Activated gamma-delta T cell (primary cell): ENCODE data around the gene GRIK1.

Experiments used
- DNase-seq: peaks from one replicate; lab custom pipeline; 2025; lab: John Stamatoyannopoulos, UW

Gene GRIK1

DNA sequence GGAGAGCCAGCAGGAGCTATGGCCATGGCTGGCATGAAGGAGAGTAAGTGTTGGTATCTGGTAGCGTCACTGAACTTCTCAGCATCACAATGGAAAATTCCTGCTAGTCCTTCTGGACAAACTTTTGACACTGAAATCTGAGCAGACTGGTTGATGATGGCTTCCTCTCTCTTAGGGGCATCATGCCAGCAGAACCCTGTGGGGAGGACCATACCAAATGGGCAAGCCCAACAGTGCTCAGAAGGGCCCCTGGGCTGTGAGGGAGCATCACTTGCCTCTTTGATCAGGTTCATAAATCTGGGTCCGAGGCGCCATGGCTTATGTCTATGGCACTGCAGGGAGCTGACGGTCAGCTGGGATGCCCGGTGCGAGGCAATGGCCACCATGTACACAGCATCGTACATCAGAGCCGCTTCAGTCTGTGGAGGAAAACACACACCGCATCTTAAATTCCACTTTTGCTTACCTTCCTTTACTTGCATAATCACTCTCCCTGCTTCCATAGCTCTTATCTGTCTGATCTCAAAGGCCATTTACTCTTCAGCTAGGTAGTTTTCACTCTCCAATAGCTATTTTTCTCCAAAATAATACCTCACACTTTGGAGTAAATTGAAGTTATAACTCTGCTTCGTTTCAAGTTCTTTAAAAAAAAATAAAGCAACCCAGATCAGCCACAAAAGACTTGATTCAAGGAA, 297.1 kb downstream of the GRIK1 start:
- no peak for DNase-seq

DNA sequence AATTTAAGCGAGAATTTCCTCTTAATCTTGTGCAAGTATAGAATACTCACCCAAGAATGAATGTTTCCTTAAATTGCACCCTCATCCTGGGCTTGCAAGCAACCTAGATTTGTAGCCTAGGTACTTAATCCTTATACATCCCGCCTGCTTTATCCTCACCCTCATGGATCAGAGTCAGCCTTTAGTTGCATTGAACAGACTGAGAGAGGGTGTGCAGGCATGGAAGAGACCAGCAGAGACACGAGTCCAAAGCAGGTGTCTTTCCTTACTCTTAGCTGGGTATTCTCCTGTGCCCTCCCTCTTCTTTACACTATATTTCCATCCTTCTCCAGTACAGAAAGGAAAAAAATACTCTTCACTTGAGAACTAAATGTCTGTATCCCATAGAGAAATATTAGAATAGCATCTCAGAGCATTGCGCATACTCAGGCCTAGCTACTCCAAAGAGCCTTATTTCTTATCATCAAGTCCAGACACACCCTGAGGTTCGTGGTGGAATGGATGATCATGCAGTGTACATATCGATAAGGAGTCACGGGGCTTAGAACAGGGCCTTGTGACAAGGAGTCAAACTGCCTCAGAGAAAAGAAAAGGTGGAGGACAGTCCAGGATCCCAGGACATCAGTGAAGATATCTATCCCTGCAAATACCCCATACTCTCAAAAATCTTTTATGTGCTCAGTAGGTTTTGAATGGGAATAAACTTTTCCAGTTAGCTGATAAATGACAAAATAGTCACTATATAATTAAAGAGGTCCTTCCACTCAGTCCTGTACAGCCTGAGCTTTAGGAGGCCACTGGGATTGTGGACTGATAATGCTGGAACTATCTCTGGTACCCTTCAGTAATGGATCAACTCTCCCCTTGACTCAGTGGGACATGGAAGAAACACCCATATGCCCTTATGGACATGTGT, 297.9 kb downstream of the GRIK1 start:
- no peak for DNase-seq

DNA sequence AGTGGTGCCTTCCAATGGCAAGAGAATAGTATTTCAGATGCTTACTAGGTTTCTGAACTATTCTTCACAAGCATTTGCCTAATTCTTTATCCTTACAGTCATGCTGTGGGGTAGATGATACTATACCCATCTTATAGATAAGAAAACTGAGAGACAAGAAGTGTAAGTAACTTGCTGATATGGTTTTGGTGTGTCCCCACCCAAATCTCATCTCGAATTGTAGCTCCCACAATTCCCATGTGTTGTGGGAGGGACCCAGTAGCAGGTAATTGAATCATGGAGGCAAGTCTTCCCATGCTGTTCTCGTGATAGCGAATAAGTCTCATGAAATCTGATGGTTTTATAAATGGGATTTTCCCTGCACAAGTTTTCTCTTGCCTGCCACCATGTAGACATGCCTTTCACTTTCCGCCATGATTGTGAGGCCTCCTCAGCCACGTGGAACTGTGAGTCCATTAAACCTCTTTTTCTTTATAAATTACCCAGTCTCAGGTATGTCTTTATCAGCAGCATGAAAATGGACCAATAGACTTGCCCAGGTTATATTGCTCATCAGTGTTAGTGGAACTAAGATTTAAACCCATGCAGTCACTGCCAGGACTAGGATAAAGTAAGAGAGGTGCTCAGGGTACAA, 298.7 kb downstream of the GRIK1 start:
- DNase-seq = no peak

DNA sequence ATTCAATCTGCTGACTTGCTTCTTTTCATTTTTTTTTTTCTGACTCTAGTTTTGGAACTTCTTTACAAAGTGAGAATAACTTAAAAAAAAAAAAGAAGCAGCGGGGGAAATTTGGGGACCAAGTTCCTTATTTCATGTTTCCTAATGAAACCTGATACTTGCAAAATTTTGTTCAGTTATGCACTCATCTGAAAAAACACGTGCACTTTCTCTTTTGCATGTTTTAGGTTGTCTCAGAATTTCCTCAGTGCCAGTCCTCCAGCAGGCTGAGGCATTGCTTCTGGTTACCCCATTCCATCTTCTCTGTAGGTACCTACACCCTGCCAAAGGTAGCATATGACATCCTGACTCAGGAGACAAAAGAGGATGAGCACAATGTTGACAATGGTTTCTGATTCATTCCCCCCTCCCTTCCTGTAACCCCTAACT, 299.7 kb downstream of the GRIK1 start:
- DNase-seq = no peak

DNA sequence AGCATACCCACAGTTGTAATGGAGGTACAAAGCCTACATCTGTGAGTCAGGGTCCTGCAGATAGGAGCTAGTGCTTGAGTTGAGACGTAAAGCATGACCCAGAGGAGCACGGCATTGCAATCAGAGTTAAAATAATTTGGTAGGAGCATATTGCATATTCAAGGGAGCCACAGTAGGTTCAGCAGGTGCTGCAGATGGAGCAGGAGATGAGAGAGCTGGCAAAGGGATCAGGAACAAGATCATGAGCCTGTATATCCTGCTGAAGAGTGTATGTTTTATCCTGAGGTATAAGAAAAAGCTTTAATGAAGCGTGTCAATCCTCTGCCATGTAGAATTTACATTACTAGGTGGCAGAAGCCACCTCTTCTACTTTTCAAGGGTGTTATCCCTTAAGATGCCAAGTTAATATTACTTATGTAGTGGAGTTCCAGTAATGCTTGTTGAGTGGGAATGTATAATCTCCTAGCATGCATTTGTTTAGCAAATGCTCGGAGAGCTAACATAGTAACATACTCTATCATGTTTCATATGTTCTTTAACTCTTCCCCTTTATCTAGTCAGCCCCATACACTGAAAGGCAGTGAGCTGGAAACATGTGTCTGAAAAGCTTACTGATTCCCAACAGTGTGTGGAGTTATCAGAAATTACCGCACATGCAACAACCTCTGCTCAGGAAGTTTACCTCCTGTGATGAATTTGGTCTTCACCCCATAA, 300.3 kb downstream of the GRIK1 start:
- no peak for DNase-seq

DNA sequence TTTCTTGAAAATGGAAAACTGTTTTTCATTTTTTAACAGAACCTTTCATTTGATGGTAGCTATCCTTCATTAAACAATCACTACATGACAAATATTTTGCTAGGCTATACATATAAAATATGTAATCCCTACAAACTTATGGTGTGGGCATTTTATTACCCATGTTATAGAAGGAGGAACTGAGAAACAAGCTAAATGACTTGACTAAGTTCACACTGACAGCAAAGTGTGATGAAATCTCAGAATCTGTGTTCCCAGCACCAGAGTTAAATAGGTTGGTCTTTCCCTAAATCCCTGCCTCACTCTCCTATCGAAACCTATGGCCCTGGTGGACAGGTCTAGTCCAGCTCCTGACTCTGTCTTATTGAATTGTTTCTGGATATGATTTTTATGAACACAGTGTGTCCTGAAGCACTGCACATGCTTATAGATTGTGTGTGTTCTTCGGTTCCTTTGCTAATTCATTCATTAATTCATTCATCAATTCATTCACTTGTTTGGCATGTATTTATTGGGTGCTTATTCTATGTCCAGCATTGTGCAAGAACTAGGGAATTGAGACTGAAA, 301.0 kb downstream of the GRIK1 start:
- no peak for DNase-seq

DNA sequence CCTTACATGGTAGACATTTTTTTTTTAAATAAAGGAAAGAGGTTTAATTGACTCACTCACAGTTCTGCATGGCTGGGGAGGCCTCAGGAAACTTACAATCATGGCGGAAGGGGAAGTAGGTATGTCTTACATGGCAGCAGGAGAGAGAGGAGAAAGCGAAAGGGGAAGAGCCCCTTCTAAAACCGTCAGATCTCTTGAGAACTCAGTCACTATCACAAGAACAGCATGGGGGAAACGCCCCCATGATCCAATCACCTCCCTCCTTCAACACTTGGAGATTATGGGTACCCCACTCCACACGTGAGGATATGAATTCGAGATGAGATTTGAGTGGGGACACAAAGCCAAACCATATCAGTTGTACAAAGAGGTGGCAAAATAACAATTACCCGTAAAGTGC, 301.7 kb downstream of the GRIK1 start:
- DNase-seq = no peak

DNA sequence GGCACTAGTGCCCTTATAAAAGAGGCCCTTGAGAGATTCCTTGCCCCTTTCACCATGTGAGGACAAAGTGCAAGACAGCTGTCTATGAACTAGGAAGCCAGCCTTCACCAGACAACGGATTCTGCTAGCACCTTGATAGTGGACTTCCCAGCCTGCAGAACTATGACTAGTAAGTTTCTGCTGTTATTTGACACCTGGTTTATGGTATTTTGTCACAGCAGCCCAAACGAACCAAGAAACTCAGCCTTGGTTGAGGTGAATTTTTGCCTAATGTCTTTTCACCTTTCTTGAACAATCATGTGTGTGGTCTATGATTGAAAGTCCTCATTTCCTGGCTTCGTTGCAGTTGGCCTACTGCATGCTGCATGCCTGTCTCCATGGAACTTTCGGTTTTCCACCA, 302.2 kb downstream of the GRIK1 start:
- no peak for DNase-seq

DNA sequence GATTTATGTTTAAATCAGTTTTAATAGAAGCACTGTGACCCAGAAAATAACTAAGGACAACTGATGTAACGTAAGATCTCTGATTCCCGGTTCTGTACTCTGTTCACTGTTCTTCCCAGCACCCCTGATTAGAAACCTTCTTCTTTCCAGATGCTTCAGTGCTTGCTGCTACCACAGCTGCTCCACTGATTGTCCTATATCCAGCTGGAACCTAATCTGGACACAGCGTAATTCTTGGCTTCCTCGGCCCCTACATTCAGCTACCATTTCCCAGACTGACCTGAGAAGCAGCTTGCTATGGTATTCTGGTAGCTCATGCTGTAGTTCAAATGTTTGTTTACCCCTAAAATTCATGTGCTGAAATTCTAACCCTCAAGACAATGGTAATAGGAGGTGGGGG, 302.7 kb downstream of the GRIK1 start:
- no peak for DNase-seq

DNA sequence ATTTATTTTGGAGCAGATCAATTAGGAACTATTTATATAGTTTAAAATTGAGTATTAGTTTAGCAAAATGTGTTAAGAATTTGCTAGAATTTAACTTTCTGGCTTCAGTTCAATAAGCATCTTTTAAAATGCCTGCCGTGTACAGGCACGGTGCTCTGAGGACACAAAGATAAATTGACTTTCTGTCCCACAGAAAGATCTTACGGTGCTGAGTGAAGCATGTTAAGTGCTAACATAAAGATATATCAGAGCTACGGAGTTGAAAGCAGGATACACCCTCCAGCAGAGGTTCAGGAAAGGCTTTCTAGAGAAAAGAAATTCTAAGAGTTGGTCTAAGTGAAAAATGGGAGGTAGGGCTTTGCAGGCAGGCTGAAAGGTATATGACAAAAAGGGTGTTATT, 305.4 kb downstream of the GRIK1 start:
- DNase-seq = no peak

DNA sequence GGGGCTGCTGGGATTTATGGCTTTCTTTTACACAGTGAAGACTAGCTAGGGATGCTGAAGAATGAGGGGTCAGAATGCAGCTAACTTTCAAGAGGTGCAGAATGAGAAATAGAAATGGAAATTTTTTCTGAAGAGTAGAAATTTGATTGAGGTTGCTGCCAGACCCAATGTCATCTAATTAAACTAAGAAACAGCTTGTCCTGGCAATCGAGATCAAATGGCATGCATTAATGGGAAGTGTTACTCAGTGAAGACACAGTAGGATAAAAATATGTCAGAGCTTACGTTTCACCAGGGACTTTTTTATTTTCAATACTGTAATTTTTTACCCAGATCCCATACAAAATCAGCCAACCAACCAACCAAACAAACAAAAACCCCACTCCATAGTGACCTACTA, 306.0 kb downstream of the GRIK1 start:
- DNase-seq = no peak

DNA sequence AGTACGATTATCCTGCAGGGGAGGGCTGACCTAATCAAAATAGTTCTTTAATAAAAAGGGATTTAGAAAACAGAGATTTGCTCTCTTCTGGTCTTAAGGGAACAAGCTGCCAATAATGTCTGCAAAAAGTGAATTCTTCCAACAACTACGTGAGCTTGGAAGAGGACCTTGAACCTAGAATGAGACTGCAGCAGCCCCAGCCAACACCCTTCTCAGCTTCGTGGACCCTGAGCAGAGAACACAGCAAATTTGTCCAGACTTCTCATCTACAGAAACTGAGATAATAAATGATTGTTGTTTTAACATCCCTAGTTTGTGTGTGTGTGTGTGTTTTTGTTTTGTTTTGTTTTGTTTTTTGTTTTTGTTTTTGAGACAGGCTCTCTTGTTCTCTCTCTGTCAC, 309.4 kb downstream of the GRIK1 start:
- DNase-seq = no peak

DNA sequence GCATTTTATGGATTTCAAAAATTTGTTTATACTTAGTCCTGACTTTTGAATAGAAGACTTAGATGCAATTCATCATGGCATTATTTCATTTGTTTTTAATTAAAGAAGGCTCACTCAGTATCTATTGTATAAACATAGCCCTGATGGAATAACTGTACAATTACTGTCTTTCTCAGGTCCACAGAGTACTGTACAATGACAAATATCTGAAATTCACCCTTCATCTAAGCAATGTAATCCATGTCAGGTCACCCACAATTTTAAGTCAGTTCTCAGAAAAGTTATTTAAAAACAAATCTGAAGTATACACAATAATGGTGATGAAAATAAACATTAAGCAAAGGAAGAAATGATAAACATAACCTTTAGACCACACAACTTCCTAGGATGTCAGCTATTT, 311.9 kb downstream of the GRIK1 start:
- no peak for DNase-seq

DNA sequence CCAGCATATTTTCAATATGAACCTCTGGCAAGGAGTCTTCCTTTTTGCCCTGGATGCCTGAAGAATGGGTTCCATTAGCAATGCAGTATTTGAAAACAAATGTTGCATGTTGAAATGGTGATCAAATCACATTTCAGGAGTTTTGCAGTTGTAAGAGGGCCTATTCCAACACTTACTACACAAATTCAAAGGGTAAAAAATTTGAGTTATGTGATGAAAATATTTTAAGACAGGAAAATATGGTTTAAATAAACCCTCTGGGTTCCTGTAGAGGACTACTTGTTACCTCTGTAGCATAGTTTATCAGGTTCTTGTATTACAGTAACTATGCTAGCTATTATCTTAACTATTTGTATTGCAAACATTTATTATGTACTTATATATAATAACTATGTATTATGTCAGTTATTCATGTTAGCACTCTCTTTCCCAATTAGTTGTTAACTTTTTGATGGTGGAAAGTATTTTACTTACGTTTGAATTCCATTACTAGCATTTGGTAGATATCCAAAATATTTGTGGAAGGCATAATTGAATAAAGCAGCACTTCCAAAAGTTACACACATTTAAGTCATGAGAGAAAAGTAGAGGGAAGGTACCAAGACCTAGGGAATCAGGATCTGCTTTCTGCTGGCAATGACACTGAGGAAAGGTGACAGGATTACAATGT, 312.9 kb downstream of the GRIK1 start:
- DNase-seq = no peak

DNA sequence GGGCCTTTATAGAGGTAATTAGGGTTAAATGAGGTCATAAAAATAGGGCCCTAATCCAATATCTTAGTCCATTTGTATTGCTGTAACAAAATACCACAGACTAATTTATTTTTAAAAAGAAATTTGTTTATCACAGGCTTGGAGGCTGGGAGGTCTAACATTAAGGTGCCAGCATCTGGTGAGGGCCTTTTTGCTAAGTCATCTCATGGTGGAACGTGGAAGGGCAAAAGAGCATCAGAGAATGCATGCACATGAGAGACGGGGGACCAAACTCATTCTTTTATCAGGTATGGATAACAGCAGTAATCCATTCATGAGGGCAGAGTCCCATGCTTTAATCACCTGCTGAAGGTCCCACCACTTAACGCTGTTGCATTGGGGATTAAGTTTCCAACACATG, 313.8 kb downstream of the GRIK1 start:
- DNase-seq = no peak

DNA sequence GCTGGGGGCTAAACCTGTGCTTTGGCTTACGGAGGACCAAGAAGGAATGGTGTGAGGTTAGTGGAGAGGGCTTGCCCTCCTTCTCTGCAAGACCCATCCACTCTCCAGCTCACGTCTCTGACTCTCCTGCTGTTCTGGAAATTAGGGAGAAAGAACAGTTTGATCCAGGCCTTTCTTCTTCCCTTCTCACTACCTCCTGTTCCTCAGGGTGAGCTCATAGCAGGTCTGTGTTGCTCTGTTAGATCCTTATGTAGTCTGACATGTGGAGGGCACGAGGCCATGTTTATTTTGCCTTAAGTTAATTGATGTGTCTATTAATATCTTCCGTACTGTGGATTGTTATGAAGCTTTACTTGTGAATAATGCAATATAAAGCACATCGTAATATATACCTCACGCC, 315.0 kb downstream of the GRIK1 start:
- DNase-seq = no peak

DNA sequence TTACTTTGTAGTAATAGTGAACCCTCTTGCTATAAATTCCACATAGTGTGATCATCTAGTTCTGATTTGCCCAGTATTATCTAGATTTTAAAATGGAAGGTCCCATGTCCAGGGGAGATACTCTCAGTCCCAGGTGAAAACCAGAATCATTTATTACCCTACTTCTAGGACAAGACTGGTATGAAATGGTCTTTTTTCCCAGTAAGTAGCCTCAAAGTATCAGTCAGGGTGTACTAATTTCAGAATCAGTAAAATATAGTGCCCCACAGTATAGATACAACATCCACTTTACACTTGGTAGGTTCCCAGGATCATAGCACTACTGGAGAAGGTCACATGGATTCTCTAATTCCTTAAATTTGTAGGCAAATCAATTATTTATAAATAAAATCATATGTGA, 318.3 kb downstream of the GRIK1 start:
- no peak for DNase-seq

DNA sequence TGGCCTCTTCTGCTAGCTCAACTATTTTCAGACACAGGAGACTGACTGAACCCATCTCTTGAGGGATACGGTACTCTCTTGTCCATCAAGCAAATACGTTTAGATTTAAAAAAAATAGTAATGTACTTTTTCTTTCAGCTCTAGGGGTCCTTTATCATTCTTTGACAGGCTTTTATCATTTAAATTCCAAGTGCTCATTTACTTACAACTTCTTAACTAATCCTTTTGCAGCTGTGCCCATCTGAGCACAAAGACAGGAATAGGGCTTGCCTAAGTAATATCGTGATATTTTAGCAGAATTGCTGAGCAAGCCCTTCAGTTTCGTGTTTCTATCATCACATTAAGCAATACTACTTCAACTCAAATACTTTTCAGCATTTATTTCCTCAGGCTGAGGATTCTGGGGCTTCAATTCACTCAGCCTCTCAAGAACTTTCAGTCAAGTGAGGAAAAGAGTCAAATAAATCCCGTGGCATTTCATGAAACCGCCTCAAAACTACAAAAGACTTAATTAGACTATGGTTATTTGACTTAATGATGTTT, 323.5 kb downstream of the GRIK1 start:
- no peak for DNase-seq

DNA sequence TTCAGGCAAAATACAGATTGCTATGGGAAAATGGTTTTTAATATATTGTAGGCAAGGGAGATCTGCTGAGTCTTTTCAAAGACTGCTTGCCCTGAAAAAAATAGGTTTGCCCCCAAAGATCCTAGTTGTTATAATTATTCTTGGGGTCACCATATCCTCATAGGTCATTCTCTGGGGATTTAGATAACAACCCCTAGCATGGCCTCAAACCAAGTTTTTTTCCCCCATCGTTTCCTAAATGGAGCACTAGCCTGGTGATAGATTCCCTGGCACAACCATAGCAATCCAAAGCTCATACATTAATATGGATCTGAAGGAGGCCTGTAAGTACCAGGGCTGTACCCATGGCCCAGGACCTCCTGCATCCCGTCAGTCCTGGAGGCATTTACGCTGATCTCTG, 325.9 kb downstream of the GRIK1 start:
- DNase-seq = no peak

DNA sequence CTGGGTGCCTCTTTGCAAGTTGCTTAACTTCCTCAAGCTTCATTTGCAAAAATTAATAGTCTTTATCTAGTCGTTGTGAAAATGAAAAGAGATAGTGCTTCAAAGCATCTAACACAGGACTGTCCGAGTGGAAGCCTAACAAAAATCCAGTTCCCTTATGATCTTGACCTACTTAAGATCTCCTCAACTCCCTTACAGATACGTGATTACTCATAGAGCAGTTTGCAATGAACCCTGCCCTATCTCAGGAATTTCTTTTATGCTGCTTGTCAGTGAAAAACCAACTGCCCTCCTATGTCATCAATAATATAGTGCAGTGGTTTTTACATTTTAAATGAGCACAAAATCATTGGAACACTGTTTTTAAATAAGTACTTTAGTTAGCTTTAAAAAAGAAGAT, 326.8 kb downstream of the GRIK1 start:
- no peak for DNase-seq

DNA sequence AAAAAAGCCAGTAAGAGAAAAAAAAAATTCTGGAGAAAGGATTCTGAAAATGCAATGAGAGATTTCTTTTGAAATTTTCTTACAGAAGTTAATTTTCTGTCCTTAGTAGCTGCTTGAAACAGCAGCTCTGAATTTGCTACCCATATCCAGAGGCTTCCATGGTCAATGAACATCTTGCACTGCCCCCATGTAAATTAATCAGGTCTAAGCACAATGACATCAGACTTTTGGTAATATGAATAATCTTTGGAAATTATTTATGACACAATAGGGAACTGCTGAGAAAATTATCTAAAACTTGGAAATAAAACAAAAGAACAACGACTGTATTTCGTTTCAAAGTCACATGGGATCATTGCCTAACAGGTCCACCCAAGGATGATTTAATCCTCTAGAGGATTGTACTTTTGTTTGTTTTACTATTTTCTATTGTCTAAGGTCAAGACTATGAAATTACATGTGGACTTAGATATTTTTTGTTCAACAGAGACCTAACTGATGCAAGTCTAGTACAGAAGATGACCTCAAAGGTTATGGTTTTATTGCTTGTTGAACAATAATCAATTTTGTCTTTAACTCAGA, 328.9 kb downstream of the GRIK1 start:
- DNase-seq = no peak
